Measurements from ENCODE around the gene CD7.
A peak's percentile ranks its signal among the peaks of the same experiment; 100 is the strongest.

Gene CD7

DNA sequence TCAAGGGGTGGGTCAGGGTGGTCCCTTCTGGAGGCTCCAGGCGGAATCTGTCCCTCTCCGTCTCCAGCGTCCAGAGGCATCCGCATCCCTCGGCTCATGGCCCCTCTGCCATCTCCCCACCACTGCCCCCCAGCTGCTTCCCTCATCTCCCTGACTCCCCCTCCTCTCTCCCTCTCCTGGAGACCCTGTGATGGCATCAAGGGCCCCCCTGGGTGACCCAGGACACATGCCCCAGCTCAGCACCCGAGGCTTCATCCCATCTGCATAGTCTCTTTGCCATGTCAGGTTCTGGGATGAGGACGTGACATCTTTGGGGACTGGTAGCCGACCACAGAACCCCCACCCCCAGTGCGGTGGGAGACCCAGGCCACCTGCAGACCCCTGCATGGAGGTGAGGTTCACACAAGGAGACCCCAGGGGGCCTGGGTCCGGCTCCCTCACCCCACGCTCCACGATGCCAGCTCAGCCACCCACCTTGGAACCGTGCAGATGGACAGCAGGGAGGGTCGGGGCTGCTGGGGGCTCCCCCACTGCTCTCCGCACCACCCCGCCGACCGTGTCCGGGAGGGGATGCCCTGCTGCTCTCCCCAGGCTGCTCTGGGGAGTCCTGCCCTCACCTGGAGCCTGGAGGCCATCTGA lies 12.4 kb upstream of the CD7 start:
- H3K36me3 ChIP-seq (replicated peaks; ENCODE audit: low read depth, low read length): no peaks in the 10 kb centered on the region
- no peaks in the 10 kb centered on the region for H3K79me2 ChIP-seq (ENCODE audit: low read length)
- peaks cover 24% of the 10 kb centered on the region for H3K4me1 ChIP-seq (ENCODE audit: low read length)
- no peaks in the 10 kb centered on the region for H3K9me3 ChIP-seq (ENCODE audit: insufficient read depth, low read length)
- H2AFZ ChIP-seq (ENCODE audit: low read depth, low read length): no peak overlapping the region
- no peak overlapping the region for H3K4me3 ChIP-seq (ENCODE audit: low read length)
- no peaks in the 10 kb centered on the region for H4K20me1 ChIP-seq (ENCODE audit: insufficient read depth, low read length)
- H3K4me2 ChIP-seq (ENCODE audit: low read length): peak overlapping the region; percentile 20; the same call in 1 of the 2 replicates
- peaks cover 28% of the 10 kb centered on the region for H3K27me3 ChIP-seq (ENCODE audit: low read depth, low read length)
- no peak overlapping the region for H3K27ac ChIP-seq (ENCODE audit: low read length)
- TF ChIP-seq EZH2phosphoT487 (IDR thresholded peaks at IDR 0.05; ENCODE audit: low read depth): no peak
- TF ChIP-seq, protein P1, sequence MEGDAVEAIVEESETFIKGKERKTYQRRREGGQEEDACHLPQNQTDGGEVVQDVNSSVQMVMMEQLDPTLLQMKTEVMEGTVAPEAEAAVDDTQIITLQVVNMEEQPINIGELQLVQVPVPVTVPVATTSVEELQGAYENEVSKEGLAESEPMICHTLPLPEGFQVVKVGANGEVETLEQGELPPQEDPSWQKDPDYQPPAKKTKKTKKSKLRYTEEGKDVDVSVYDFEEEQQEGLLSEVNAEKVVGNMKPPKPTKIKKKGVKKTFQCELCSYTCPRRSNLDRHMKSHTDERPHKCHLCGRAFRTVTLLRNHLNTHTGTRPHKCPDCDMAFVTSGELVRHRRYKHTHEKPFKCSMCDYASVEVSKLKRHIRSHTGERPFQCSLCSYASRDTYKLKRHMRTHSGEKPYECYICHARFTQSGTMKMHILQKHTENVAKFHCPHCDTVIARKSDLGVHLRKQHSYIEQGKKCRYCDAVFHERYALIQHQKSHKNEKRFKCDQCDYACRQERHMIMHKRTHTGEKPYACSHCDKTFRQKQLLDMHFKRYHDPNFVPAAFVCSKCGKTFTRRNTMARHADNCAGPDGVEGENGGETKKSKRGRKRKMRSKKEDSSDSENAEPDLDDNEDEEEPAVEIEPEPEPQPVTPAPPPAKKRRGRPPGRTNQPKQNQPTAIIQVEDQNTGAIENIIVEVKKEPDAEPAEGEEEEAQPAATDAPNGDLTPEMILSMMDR (IDR thresholded peaks at IDR 0.05; ENCODE audit: low read depth, low read length): no peak
- H3K9ac ChIP-seq (ENCODE audit: low read length): no peak overlapping the region

DNA sequence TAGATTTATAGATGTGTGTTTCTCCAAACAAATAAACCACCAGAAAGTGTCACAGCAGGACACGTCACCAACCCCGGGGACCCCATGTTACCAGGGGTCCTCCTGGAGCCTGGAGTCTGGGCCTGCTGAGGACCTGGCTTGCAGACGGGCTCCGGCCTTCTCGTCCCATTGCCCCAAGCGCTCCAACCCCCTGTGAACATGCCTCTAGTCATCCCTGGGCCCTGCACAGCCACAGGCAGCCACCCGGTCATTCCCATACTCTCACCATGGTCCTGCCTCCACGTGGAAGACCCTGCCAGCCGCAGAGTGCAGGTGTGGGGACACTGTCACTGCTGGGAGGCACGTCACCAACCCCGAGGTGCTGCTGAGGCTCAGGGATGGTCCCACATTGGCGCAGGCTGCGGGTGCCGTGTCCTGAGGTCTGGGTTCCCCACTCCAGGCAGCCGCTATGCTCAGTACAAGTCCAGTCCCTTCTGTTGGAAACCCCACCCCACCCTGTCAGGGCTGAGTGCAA lies 11.6 kb upstream of the CD7 start:
- no peaks in the 10 kb centered on the region for H4K20me1 ChIP-seq (ENCODE audit: insufficient read depth, low read length)
- H3K4me2 ChIP-seq (ENCODE audit: low read length): no peak overlapping the region
- H2AFZ ChIP-seq (ENCODE audit: low read depth, low read length): no peak overlapping the region

DNA sequence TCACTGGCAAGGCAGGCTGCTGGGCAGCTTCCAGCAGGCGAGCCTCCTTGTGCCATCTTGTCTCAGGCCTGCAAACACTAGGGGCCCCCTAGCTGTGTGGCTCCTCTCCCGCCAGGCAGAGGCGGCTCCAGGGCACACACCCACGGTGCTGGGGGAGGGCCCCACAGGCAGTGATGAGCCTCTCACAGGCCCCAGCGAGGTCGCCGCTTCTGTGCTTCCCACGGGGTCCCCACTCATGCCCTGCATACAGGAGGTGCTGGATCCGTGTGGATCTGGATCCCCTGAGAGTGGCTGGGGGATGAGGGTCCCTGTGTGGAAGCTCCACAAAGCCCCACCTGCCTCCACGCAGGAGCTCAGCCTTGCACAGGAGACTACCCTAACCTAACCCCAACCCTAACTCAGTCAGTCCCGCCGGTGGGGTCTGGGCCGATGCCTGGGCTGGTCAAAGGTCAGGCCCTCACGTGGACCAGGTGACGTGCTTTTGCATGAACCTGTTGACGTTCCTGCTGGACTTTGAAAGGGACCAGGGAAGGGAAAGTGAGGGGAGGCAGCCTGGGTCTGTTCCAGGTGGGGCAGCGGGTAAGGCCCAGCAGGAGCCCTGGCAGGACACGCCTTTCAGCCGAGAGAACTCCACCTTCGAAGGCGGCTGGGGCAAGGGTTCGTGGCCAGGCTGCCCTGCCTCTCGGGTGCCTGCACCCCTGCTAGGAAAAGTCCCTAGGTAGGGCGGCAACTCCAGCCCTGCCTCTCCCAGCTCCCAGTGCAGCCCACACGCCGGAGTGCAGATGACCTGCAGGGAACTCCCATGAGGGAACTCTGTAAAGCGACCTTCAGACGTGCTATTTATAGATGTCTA lies 11.0 kb upstream of the CD7 start:
- H3K27ac ChIP-seq (ENCODE audit: low read length): no peak overlapping the region
- H3K79me2 ChIP-seq (ENCODE audit: low read length): no peaks in the 10 kb centered on the region
- H3K27me3 ChIP-seq (ENCODE audit: low read depth, low read length): peaks cover 35% of the 10 kb centered on the region
- H3K36me3 ChIP-seq (replicated peaks; ENCODE audit: low read depth, low read length): no peaks in the 10 kb centered on the region
- no peaks in the 10 kb centered on the region for H3K9me3 ChIP-seq (ENCODE audit: insufficient read depth, low read length)
- H2AFZ ChIP-seq (ENCODE audit: low read depth, low read length): no peak overlapping the region
- peaks cover 23% of the 10 kb centered on the region for H3K4me1 ChIP-seq (ENCODE audit: low read length)
- TF ChIP-seq EZH2phosphoT487 (IDR thresholded peaks at IDR 0.05; ENCODE audit: low read depth): no peak
- TF ChIP-seq, protein P1 (IDR thresholded peaks at IDR 0.05; ENCODE audit: low read depth, low read length): no peak
- no peak overlapping the region for H3K4me2 ChIP-seq (ENCODE audit: low read length)
- no peaks in the 10 kb centered on the region for H4K20me1 ChIP-seq (ENCODE audit: insufficient read depth, low read length)
- H3K9ac ChIP-seq (ENCODE audit: low read length): no peak overlapping the region
- H3K4me3 ChIP-seq (ENCODE audit: low read length): no peak overlapping the region

More for the DNA sequence above, 11.6 kb upstream of the CD7 start:
- no peak overlapping the region for H3K9ac ChIP-seq (ENCODE audit: low read length)
- H3K9me3 ChIP-seq (ENCODE audit: insufficient read depth, low read length): no peaks in the 10 kb centered on the region
- TF ChIP-seq, protein P1 (IDR thresholded peaks at IDR 0.05; ENCODE audit: low read depth, low read length): no peak
- TF ChIP-seq EZH2phosphoT487 (IDR thresholded peaks at IDR 0.05; ENCODE audit: low read depth): no peak
- H3K36me3 ChIP-seq (replicated peaks; ENCODE audit: low read depth, low read length): no peaks in the 10 kb centered on the region
- no peaks in the 10 kb centered on the region for H3K79me2 ChIP-seq (ENCODE audit: low read length)
- H3K4me1 ChIP-seq (ENCODE audit: low read length): peaks cover 23% of the 10 kb centered on the region
- peaks cover 32% of the 10 kb centered on the region for H3K27me3 ChIP-seq (ENCODE audit: low read depth, low read length)
- no peak overlapping the region for H3K4me3 ChIP-seq (ENCODE audit: low read length)
- H3K27ac ChIP-seq (ENCODE audit: low read length): no peak overlapping the region

DNA sequence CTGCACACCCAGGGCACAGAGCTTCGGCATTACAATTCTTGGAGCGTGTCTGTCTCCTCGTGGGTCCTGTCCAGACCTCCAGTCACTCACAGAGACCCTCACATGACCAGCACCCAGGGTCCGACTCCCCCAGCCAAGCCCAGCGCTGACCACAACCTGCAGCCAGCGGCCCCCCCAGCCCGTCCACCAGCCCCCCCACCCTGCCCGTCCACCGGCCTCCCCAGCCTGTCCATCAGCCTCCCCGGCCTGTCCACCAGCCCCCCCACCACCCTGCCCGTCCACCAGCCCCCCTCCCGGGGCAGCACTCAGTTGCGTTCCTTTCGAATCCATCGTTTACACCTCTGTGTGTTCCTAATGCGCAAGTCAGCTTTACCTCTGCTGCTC lies 10.3 kb upstream of the CD7 start:
- Histone ChIP-seq H3K4me3 (ENCODE audit: low read length) (no peak overlapping the region), H3K27me3 (ENCODE audit: low read depth, low read length) (peaks cover 41% of the 10 kb centered on the region), H3K79me2 (ENCODE audit: low read length) (no peaks in the 10 kb centered on the region), H3K9me3 (ENCODE audit: insufficient read depth, low read length) (no peaks in the 10 kb centered on the region), H3K27ac (ENCODE audit: low read length) (no peak overlapping the region), H3K9ac (ENCODE audit: low read length) (no peak overlapping the region), H3K4me1 (ENCODE audit: low read length) (peaks cover 20% of the 10 kb centered on the region), H3K36me3 (replicated peaks; ENCODE audit: low read depth, low read length) (no peaks in the 10 kb centered on the region), H2AFZ (ENCODE audit: low read depth, low read length) (no peak overlapping the region), H4K20me1 (ENCODE audit: insufficient read depth, low read length) (no peaks in the 10 kb centered on the region), H3K4me2 (ENCODE audit: low read length) (no peak overlapping the region)
- TF ChIP-seq EZH2phosphoT487 (IDR thresholded peaks at IDR 0.05; ENCODE audit: low read depth): no peak
- TF ChIP-seq, protein P1 (IDR thresholded peaks at IDR 0.05; ENCODE audit: low read depth, low read length): no peak
